GM12875 (cell line): ENCODE measurements around the gene TMEM26.

Experiments used
- H3K4me3 ChIP-seq: one replicate; pipeline ENCODE4 v1.5.1; 2011; ENCODE audit warnings: low read depth, low read length, control low read depth
- TF ChIP-seq, protein P1 (sequence below): IDR thresholded peaks from 2 replicates; pipeline ENCODE4 v1.5.1; 2011; ENCODE audit warnings: low read depth, mild to moderate bottlenecking, control low read depth, inconsistent platforms, low read length, moderate library complexity, borderline replicate concordance; ENCODE audit not compliant: insufficient read depth

The TMEM26 gene

DNA sequence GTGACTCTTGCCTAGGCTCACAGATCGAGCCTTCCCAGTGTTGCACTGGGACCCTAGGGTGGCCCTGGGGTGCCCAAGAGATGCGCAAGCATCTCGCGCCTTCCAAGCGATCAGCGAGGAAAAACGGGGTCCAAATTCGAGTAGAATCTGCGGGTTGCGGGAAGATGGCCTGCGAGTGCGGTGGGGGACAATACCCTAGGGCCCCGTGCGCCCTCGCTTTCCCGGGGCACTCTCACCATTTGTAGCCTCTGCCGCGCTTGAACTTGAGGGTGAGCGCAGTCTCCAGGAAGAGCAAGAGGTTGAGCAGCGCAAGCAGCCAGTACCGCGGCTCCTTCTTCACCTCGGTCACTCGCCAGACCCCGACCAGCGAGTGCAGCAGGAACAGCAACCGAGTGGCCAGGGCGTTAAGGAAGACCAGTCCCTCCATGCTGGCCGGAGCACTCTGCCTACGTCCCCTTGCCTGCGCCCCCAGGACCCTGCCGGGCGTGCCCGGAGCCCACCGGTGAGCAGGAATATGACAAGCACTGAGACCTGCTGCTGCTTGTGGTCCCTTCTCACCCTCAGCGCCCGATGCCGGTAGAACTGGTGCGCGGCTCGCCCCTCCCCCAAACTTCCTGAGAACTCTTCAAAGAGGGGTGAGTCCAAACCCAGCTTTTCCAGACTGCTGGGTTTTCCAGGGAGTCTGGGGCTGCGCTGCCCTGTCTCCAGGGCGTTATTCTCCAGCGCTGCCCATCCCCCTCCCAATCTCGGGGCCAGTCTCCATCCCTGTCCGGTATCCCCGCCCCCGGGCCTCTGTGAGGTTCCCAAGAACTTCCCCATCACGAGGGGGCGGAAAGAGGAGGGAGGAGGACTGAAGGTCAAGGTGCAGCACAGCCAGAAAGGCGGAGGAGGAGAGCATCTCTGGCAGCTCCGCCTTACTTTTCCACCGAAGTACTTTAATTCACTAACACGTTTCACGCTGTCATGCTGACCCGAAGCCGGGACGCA is at the start of gene TMEM26:
TSS of gene TMEM26 (minus strand) at position 727 of the 987 bp plus-strand sequence. CDS start at position 427, 300 bp downstream.
- TF ChIP-seq, protein P1, sequence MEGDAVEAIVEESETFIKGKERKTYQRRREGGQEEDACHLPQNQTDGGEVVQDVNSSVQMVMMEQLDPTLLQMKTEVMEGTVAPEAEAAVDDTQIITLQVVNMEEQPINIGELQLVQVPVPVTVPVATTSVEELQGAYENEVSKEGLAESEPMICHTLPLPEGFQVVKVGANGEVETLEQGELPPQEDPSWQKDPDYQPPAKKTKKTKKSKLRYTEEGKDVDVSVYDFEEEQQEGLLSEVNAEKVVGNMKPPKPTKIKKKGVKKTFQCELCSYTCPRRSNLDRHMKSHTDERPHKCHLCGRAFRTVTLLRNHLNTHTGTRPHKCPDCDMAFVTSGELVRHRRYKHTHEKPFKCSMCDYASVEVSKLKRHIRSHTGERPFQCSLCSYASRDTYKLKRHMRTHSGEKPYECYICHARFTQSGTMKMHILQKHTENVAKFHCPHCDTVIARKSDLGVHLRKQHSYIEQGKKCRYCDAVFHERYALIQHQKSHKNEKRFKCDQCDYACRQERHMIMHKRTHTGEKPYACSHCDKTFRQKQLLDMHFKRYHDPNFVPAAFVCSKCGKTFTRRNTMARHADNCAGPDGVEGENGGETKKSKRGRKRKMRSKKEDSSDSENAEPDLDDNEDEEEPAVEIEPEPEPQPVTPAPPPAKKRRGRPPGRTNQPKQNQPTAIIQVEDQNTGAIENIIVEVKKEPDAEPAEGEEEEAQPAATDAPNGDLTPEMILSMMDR, result no peak
- no peak within 1 kb of the TSS for H3K4me3 ChIP-seq

DNA sequence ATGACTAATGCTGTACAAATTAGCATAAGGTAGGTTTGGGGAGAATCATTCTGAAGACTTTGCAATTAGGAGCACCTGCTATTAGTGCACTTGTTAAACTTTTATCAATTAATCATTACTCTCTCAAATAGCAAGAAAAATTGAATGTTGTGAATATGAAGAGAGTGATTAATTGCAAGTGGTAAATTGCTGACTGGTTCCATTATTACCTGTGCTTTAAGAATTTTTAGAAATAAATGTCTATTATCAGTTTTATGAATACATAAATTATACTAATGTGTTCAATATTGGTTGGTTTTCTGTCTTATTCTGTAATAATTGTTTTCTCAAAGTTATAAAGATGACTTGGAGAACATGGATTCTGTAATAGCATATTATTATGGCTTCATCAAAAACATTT is 47.3 kb upstream of the TMEM26 start:
- TF ChIP-seq, protein P1, result no peak
- no peak overlapping the region for H3K4me3 ChIP-seq

DNA sequence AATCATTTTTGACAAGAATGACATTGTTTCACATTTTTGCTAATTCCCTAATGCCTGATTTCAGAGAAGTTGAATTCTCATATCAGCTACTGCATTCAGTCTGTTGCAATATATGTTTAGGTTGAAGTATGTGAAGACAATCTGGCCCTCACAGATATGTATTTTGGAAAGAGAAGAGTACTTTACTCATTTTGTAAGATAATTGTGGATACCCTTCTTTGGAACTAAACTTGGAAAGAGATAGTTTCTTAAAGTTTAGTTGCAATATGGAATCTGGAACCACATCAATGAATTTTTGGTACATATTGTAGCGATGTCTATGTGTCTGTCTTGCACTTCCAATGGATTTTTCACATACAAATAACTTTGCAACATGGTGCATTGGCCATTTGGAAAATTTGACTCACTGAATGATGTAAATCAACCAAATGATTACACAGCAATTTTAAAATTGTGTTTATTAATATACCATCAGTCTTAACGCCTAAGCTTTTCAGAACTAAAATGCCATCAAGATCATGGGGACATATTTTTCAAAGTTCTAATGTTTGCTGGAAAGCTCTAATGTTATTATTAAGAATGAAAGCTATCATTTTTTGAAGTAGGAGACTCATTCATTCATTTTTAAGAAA is 39.3 kb upstream of the TMEM26 start:
- TF ChIP-seq, protein P1, result no peak

DNA sequence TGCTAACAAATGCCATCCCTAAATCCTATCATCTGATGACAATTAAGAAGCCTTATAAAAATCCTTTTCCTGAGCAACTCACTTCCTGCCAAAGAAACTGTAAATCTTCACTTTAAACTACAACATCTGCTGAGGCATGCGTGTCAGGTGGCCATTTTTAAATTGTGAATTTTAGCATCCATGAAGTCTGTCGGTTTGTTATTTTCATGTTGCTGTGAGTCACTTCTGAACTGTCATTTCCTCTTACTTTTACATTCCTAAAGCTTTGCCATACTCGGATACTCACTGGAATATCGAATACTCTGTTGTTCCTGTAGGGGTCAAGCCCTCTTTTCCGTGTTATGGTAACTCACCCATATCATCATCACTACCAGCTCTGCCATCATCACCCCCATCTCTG is 34.3 kb upstream of the TMEM26 start:
- TF ChIP-seq, protein P1, result no peak

More for the DNA sequence above, 39.3 kb upstream of the TMEM26 start:
- H3K4me3 ChIP-seq, result no peak overlapping the region

DNA sequence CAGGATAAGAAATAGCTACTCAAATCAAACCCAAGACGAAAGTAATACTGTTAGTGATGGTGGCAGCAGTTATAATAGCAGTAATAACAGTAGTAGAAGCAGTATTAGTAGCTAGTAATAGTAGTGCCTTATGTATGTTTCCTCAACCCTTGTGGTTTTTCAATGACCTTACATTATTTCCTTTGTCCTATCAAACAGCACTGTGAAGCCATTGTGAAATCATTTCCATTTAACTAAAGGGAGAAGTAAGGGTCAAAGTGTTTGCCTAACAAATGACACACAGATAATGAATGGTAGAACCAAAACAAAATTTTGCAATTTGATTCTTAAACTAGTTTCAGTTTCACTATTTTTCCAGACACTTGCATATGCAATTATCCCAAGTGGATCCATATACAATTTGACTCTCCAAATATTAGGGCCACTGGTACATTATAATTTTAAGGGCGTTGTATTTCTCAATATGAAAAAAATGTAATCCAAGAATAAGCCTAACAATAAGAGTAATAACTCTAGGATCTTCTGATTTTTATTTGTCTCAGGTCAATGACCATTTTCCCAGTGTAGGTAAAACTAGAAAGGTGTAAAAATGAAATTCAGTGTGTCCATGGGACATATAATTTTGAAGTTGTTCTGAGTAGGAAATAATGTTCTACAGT is 33.7 kb upstream of the TMEM26 start:
- TF ChIP-seq, protein P1, result no peak
- H3K4me3 ChIP-seq, result no peak overlapping the region

More for the DNA sequence above, 34.3 kb upstream of the TMEM26 start:
- no peak overlapping the region for H3K4me3 ChIP-seq

DNA sequence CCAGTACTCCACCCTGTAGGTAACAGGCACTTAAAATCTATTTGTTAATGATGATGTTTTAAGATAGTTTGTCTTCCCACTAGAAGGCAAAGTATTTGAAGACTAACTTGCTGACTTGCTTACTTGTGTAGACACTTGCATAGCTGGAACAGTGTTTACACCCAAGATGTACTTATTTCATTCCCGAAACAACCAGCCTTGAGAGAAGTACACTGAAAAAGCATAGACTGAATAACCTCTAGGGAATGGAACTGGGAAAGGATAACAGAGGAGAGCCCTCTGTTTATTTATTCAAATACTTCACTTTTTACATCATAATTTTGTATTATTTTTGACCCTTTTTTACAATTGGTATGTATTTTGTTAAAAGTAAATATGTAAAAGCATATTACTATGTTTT is 33.1 kb upstream of the TMEM26 start:
- no peak overlapping the region for H3K4me3 ChIP-seq
- TF ChIP-seq, protein P1, result no peak
